Right cardiac atrium (tissue), 5 donors: ENCODE data around the gene KLHL17. TPM values are rescaled to one million over a fixed set of nuclear protein-coding genes. Genes with fewer than 3 reads are reported as not detected.

Experiments
- ATAC-seq, 2 donors: fragments of 200-7000 bp; cut with Tn5 transposase; one replicate each; pipeline versions ENCODE4 v1.8.0 to v1.9.1; 2020; ENCODE audit warnings: moderate library complexity in 2 of 2, mild to moderate bottlenecking in 1 of 2
- DNase-seq, 3 donors: peaks; one replicate each; pipeline ENCODE4 v3.0.0-alpha.2; 2020
- H3K27ac ChIP-seq: one replicate; pipeline ENCODE4 v1.5.1; 2013; ENCODE audit warnings: mild to moderate bottlenecking, low read length, control low read depth, moderate library complexity
- H3K27me3 ChIP-seq: one replicate; pipeline ENCODE4 v1.6.1; 2013; ENCODE audit not compliant: control insufficient read depth, insufficient read depth
- H3K4me1 ChIP-seq: one replicate; pipeline ENCODE4 v1.6.1; 2013; ENCODE audit warnings: low read length; ENCODE audit not compliant: control insufficient read depth, insufficient read depth
- H3K4me3 ChIP-seq: one replicate; pipeline ENCODE4 v1.5.1; 2013; ENCODE audit warnings: low read length, control low read depth
- H3K9me3 ChIP-seq: one replicate; pipeline ENCODE4 v1.6.1; 2013; ENCODE audit warnings: low read length; ENCODE audit not compliant: control insufficient read depth
- WGBS: extraction: QIAGEN DNeasy Blood & Tissue Kit; methylation state at CpG from one replicate; pipeline ENCODE4 v1.1.7; 2013; 5-methylcytosine and 5-hydroxymethylcytosine counted together
- intact Hi-C, 4 donors: fragments of 100-400 bp; cut with DNase I; formaldehyde crosslinking; loops; one replicate each; pipeline versions ENCODE4 v1.11.0 to v1.14.0; 2022 to 2023
- polyA plus RNA-seq: library from polyadenylated mRNA; stranded (reverse); fragments of 200-250 nt; gene quantifications from one replicate; pipeline ENCODE4 v1.2.3, GENCODE V29; 2013
- total RNA-seq, 4 donors: library from RNA; stranded (reverse); fragmentation: NEBNext Ultra II Directional; extraction: Animal tissue kit (Norgen Biotek cat#: 25700); gene quantifications; one replicate each; pipeline ENCODE4 v1.2.1, GENCODE V29; 2021
- donor health status: healthy with polysubstance abuse.
- donor health status: DM: no; HTN: yes; CAD: no.
- donor health status: DM: no; HTN: no; CAD: no.
- donor health status: DM: no; HTN: yes; CAD: no; lungs with severe emphysema.
- donor health status: DM: yes; HTN: yes; CAD: no.

The KLHL17 gene
- total and polyA plus RNA-seq, 5 donors, result 5.0 to 9.7 (median 5.4) TPM

GRCh38 chr1:916173-917075 lies 44.0 kb upstream of the KLHL17 start:
- no peak for ATAC-seq
- DNase-seq, result peak; percentile 17 to 75 (median 65)
- 34% methylated on average over 31 of the region's 31 CpGs for WGBS

DNA sequence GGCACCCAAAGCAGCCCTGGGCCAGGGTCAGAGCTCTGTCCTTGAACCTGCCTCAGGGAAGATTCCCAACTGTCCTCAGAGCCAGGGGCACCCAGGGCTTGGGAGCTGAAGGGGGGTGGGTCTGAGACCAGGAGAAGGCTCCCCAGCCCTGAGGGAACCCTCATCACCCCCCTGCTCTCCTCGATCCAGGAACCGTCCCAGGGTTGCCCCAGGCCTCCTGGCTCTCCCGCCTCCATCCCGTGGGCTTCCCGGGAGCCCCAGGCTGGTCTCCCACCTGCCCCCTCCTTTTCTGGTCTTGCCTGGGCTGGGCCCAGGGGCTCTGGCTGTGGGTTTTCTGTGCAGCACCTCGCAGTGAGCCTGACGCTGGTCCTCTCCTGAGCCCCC lies 43.3 kb upstream of the KLHL17 start:
- 50% methylated on average over 7 of the region's 7 CpGs for WGBS
- Histone ChIP-seq H3K4me1 (peaks cover 2% of the 10 kb centered on the region), H3K27ac (no peak overlapping the region), H3K27me3 (no peaks in the 10 kb centered on the region), H3K4me3 (no peak overlapping the region), H3K9me3 (no peaks in the 10 kb centered on the region)
- ATAC-seq (no peak), DNase-seq (peak; percentile 12 to 51 (median 49))
- intact Hi-C loops, result no loop called here

More at GRCh38 chr1:916173-917075, 44.0 kb upstream of the KLHL17 start:
- no peak overlapping the region for H3K4me3 ChIP-seq
- H3K27me3 ChIP-seq, result no peaks in the 10 kb centered on the region
- H3K27ac ChIP-seq, result no peak overlapping the region
- no peaks in the 10 kb centered on the region for H3K9me3 ChIP-seq
- H3K4me1 ChIP-seq, result peaks cover 2% of the 10 kb centered on the region
- intact Hi-C loops, result no loop called here

- ATAC-seq (no peak), DNase-seq (peak in 2 of 3 donors; percentile 55 to 59)
- WGBS, result 51% methylated on average over 22 of the region's 22 CpGs
- intact Hi-C loops, result no loop called here
- peaks cover 2% of the 10 kb centered on the region for H3K4me1 ChIP-seq
- no peaks in the 10 kb centered on the region for H3K9me3 ChIP-seq
- H3K27me3 ChIP-seq, result no peaks in the 10 kb centered on the region
- no peak overlapping the region for H3K4me3 ChIP-seq
- no peak overlapping the region for H3K27ac ChIP-seq
Measured at GRCh38 chr1:917466-918091, 42.8 kb upstream of the KLHL17 start.

- Histone ChIP-seq H3K9me3 (no peaks in the 10 kb centered on the region), H3K27ac (no peak overlapping the region), H3K27me3 (no peaks in the 10 kb centered on the region), H3K4me1 (peaks cover 2% of the 10 kb centered on the region), H3K4me3 (no peak overlapping the region)
- 64% methylated on average over 15 of the region's 15 CpGs for WGBS
- ATAC-seq (no peak), DNase-seq (peak; percentile 13 to 62 (median 50))
- intact Hi-C loops, result no loop called here
Measured at GRCh38 chr1:918353-918752, 42.0 kb upstream of the KLHL17 start.

GRCh38 chr1:918843-919242 lies 41.5 kb upstream of the KLHL17 start:
- H3K27ac ChIP-seq, result no peak overlapping the region
- intact Hi-C loops, result no loop called here
- no peaks in the 10 kb centered on the region for H3K27me3 ChIP-seq
- H3K4me3 ChIP-seq, result no peak overlapping the region
- WGBS, result 45% methylated on average over 6 of the region's 6 CpGs
- DNase-seq (peak in 1 of 3 donors; percentile 40), ATAC-seq (no peak)
- H3K4me1 ChIP-seq, result peaks cover 2% of the 10 kb centered on the region
- H3K9me3 ChIP-seq, result no peaks in the 10 kb centered on the region

DNA sequence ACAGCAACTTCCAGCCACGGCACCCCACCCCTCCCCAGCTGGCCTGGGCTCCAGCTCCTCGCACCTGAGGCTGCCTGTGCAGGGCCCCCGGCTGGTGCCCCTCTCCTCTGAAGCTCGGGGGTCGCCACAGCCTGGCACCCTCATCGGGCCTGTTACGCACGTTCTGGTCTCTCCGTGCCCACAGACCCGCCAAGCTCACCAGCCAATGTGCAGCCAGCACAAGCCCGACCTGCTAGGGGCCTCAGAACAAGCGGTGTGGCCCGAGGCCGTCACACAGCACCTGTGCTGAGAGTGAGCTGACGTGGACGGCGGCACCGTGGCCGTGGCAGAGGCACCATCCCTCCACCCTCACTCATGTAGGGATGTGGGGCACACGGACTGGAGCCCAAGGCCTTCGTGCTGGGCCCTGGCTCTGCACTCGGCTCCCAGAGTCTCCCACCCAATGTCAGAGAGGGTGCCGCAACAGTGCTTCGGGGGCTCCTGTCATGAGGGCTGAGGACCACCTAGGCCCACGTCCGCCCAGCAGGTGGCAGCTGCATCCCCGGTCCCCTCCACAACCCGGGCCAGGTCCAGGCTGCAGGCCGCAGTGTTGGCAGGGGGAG lies 41.0 kb upstream of the KLHL17 start:
- Histone ChIP-seq H3K4me1 (peaks cover 2% of the 10 kb centered on the region), H3K27ac (no peak overlapping the region), H3K27me3 (no peaks in the 10 kb centered on the region), H3K9me3 (no peaks in the 10 kb centered on the region), H3K4me3 (no peak overlapping the region)
- no peak for ATAC-seq
- 64% methylated on average over 29 of the region's 29 CpGs for WGBS
- peak; percentile 14 to 72 (median 68) for DNase-seq
- intact Hi-C loops, result no loop called here

DNA sequence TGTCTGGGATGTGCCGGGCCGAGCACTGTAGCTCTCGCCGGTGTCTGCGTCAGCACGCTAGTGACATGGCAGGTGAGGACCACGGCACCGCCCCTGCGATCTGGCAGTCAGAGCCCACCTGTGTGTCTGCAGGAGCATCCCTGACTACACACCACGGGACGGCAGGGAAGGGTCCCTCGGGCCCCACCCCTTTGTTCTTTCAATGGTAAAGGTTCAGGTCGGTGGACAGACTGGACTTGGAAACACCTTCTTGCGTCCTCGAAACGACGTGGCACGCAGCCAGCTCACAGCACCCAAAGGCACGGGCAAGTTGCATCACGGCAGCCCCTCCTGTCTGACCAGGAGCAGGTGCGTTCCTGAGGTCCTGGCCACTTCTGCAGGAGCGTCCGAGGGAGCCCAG lies 40.4 kb upstream of the KLHL17 start:
- no peak overlapping the region for H3K4me3 ChIP-seq
- peaks cover 2% of the 10 kb centered on the region for H3K4me1 ChIP-seq
- no peak for ATAC-seq
- no peaks in the 10 kb centered on the region for H3K27me3 ChIP-seq
- H3K27ac ChIP-seq, result no peak overlapping the region
- DNase-seq, result peak; percentile 33 to 72 (median 68)
- WGBS, result 49% methylated on average over 23 of the region's 23 CpGs
- intact Hi-C loops, result no loop called here
- H3K9me3 ChIP-seq, result no peaks in the 10 kb centered on the region

DNA sequence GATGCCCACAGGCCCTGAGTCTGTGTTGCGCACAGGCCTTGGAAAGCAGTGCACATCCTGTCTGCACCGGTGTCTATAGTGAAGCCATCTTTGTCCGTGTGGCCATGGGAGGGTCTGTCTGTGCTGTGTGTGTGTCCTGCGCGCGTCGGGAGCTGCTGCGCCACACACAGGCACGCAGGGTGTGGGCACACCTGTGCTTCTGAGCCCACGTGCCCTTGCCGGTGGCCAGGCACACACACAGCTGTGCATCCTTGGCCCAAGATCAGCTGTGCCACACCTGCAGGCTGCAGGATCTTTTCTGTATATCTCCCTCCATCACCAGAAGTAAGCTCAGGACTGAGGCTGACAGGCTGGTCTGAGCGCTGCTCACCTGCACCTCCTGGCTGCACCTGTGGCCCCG lies 39.9 kb upstream of the KLHL17 start:
- intact Hi-C loops, result no loop called here
- Histone ChIP-seq H3K27me3 (no peaks in the 10 kb centered on the region), H3K4me3 (no peak overlapping the region), H3K27ac (no peak overlapping the region), H3K9me3 (no peaks in the 10 kb centered on the region), H3K4me1 (peaks cover 2% of the 10 kb centered on the region)
- DNase-seq (peak in 2 of 3 donors; percentile 54 to 57), ATAC-seq (no peak)
- WGBS, result 15% methylated on average over 13 of the region's 13 CpGs

DNA sequence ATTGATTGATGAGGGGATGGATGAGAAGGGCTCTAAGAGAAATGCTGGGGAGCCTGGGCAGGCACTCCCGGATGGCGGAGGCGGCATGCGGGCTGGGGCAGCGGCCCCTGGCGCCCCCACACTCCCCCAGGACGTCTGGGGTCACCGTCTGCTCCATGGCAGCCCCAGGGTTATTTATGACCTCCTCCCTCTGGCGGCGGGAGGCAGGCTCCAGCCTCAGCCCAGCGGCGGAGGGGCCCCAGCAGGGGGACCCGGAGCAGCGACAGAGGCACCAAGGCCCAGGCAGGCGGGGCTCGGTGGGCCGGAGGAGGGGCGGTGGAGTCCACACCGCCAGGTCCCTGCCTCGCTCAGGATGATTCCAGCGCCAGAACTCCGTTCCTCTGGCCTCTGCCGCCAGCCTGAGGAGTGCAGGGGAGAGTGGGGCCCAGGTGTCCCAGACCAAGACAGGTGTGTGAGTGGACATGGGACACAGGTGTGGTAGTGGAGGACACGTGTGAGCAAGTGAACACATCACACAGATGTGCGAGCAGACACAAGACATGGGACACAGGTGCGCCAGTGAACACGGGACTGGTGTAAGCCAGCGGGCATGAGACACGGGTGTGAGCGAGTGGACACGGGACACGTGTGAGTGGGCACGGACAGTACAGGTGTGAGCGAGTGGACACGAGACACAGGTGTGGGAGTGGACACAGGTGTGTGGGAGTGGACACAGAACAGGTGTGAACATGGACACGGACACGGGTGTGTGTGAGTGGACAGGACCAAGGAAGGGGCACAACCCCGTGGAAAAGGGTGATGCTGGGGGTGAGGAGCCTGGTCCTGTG lies 39.2 kb upstream of the KLHL17 start:
- no peak overlapping the region for H3K4me3 ChIP-seq
- peak; percentile 79 to 91 (median 91) for DNase-seq
- no peaks in the 10 kb centered on the region for H3K9me3 ChIP-seq
- 25% methylated on average over 38 of the region's 38 CpGs for WGBS
- peak; percentile 66 to 73 for ATAC-seq
- no peaks in the 10 kb centered on the region for H3K27me3 ChIP-seq
- intact Hi-C loops, result no loop called here
- H3K27ac ChIP-seq, result no peak overlapping the region
- H3K4me1 ChIP-seq, result peaks cover 2% of the 10 kb centered on the region

DNA sequence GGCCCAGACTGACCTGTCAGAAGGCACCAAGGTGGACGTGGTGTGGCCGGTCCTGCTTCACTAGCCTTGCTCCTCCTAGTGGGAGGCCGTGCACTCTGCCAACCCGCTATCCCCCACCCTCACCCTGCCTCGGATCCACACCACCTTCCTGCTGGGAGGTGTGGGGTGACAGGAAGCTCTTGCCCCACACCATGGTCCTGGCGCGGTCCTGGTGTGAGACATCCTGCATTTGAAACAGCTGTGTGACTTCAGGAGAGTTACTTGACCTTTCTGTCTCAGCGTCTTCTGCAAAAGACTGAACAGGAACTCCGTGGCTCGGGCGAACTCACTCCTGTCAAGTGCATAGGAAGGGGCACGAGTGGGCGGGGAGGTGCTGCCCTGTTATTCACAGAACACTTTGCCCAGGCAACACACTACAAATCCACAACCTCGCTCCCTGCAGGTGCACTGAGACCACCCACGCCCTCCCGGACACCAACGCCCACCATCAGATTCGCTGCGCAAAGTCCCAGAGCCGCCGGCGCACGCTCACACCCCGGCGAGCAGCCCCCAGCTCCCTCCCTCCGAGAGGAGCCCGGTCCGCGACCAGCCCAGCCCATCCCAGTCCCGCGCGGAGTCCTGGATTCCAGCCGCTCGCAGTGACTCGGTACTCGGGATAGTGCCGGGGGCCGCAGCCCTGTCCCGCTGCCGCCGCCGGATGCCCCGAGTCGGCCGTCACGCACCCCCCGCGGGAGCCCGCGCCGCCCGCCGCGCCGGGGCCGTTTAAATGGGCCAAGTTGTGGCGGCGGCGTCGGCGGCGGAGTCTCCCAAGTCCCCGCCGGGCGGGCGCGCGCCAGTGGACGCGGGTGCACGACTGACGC lies 37.0 kb upstream of the KLHL17 start, which contains the start of gene SAMD11:
Gene SAMD11, plus strand, starts transcription at position 793 of the 860 bp plus-strand sequence. CDS start 509 bp downstream, outside the sequence.
- H3K27me3 ChIP-seq, result no peaks in the 10 kb centered on the region
- DNase-seq (peak; percentile 89 to 96 (median 95)), ATAC-seq (peak; percentile 30 to 42)
- no peak within 1 kb of the TSS for H3K27ac ChIP-seq
- intact Hi-C loops, result no loop called here
- peaks cover 2% of the 10 kb centered on the region for H3K4me1 ChIP-seq
- H3K4me3 ChIP-seq, result peak within 1 kb of the TSS; percentile 67
- WGBS, result 4% methylated on average over 72 of the region's 72 CpGs
- no peaks in the 10 kb centered on the region for H3K9me3 ChIP-seq
